ENCODE data around the gene AIF1L. TPM values are rescaled to one million over a fixed set of nuclear protein-coding genes. Genes with fewer than 3 reads are reported as not detected.

Gene AIF1L
- total RNA-seq, 1 donor from 2014 or later = 22.2 TPM

GRCh38 chr9:131072107-131072870 is 24.0 kb upstream of the AIF1L start:
- intact Hi-C loops (cut with DNase I) = no loop called here
- DNase-seq (ENCODE audit: missing footprints) (no peak), ATAC-seq (no peak)

DNA sequence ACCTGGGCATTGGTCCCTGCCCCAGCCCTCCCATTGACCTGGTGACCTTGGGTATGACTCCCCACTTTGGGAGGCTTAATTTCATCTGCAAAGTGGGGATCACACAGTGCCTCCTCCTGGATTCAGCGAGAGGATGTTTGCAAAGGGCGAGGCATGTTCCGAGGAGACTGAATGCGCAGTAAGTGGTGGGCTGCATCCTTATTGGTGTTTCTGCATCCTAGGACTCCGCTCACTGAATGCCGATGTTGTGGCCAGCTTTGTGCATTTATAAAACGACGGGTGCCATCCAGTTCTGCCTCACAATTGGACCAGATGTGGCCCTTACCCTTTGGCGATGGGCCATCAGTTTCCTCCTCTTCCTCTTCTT is 23.5 kb upstream of the AIF1L start:
- DNase-seq (ENCODE audit: missing footprints) = no peak
- intact Hi-C loops (cut with DNase I) = no loop called here
- no peak for ATAC-seq

GRCh38 chr9:131076347-131077195 is 19.8 kb upstream of the AIF1L start:
- DNase-seq (ENCODE audit: missing footprints) (no peak), ATAC-seq (no peak)
- intact Hi-C loops (cut with DNase I) = no loop called here

DNA sequence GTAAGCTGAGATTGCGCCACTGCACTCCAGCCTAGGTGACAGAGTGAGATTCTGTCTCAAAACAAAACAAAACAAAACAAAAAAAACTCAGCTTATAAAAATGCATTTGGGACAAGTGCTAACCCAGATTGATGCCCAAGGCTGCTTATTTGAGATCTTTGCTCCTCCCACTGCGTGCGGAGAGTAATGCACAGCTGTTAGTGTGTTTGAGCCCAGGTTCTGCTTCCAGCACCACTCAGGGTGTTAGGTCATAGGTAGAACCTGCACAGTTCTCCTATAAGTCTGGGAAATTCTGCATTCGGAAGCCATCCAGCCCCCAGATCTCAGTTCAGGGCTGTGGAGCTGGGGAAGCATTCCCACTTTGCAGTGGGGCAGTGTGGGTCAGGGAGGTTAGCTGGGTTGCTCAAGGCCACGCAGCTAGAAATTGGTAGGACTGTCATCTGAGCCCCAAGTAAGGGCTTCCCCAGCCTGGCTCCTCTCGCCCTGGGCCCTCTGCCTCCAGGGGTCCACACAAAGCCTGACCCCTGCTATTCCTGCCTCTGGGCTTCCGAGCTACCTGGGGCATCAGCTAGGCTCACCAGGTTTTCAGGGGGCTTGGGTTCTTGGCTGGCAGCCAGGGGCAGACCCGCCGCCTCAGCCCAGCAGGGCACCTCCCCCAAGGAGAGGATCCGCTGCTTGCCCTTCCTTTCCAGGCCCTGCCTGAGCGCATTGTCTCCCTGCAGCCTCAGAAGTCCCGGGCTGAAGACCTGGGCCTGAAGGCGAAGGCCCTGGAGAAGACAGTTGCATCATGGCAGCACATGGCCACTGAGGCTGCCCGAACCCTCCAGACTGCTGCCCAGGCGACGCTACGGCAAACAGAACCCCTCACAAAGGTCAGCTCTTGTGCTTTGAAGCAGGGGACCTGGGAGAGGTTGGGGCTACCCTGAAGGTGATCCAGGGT is 17.6 kb upstream of the AIF1L start:
- no peak for DNase-seq (ENCODE audit: missing footprints)
- intact Hi-C loops (cut with DNase I) = no loop called here
- no peak for ATAC-seq

GRCh38 chr9:131080589-131080988 is 15.7 kb upstream of the AIF1L start:
- intact Hi-C loops (cut with DNase I) = no loop called here
- DNase-seq (ENCODE audit: missing footprints) (no peak), ATAC-seq (no peak)

- intact Hi-C loops (cut with DNase I) = no loop called here
- ATAC-seq (no peak), DNase-seq (ENCODE audit: missing footprints) (no peak)
Measured at GRCh38 chr9:131081868-131082267, 14.5 kb upstream of the AIF1L start.

GRCh38 chr9:131082774-131083512 is 13.4 kb upstream of the AIF1L start:
- intact Hi-C loops (cut with DNase I) = no loop called here

GRCh38 chr9:131084661-131085369 is 11.5 kb upstream of the AIF1L start:
- intact Hi-C loops (cut with DNase I) = no loop called here
- no peak for ATAC-seq
- DNase-seq (ENCODE audit: missing footprints) = no peak

More at GRCh38 chr9:131082774-131083512, 13.4 kb upstream of the AIF1L start:
- ATAC-seq (no peak), DNase-seq (ENCODE audit: missing footprints) (no peak)

GRCh38 chr9:131085370-131086122 is 10.8 kb upstream of the AIF1L start:
- intact Hi-C loops (cut with DNase I) = no loop called here

DNA sequence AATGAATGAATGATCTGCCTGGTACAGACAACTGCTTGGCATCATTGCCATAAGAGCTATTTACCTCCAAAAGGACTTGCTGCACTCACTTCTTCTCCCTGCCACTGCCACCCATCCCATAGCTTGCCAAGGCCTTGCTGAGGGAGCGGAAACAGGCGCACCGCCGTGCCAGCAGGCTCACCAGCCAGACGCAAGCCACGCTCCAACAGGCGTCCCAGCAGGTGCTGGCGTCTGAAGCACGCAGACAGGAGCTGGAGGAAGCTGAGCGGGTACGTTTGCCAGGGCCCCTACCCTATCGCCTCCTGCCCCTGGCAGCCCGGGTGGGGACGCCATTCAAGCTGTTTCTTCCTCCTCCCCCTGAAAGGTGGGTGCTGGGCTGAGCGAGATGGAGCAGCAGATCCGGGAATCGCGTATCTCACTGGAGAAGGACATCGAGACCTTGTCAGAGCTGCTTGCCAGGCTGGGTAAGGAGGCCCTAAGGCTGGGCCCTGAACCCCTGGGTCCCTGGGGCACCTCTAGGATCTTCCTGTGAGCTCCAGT is 8.9 kb upstream of the AIF1L start:
- intact Hi-C loops (cut with DNase I) = no loop called here
- ATAC-seq (no peak), DNase-seq (ENCODE audit: missing footprints) (no peak)

More at GRCh38 chr9:131085370-131086122, 10.8 kb upstream of the AIF1L start:
- no peak for ATAC-seq
- DNase-seq (ENCODE audit: missing footprints) = no peak

- ATAC-seq (no peak), DNase-seq (ENCODE audit: missing footprints) (no peak)
- intact Hi-C loops (cut with DNase I) = no loop called here
Measured at GRCh38 chr9:131090025-131090787, 6.1 kb upstream of the AIF1L start.

- ATAC-seq = no peak
- DNase-seq (ENCODE audit: missing footprints) = no peak
- intact Hi-C loops (cut with DNase I) = no loop called here
Measured at GRCh38 chr9:131091352-131091992, 4.9 kb upstream of the AIF1L start.

GRCh38 chr9:131092030-131092429 is 4.3 kb upstream of the AIF1L start:
- ATAC-seq = no peak
- DNase-seq (ENCODE audit: missing footprints) = no peak
- intact Hi-C loops (cut with DNase I) = no loop called here

DNA sequence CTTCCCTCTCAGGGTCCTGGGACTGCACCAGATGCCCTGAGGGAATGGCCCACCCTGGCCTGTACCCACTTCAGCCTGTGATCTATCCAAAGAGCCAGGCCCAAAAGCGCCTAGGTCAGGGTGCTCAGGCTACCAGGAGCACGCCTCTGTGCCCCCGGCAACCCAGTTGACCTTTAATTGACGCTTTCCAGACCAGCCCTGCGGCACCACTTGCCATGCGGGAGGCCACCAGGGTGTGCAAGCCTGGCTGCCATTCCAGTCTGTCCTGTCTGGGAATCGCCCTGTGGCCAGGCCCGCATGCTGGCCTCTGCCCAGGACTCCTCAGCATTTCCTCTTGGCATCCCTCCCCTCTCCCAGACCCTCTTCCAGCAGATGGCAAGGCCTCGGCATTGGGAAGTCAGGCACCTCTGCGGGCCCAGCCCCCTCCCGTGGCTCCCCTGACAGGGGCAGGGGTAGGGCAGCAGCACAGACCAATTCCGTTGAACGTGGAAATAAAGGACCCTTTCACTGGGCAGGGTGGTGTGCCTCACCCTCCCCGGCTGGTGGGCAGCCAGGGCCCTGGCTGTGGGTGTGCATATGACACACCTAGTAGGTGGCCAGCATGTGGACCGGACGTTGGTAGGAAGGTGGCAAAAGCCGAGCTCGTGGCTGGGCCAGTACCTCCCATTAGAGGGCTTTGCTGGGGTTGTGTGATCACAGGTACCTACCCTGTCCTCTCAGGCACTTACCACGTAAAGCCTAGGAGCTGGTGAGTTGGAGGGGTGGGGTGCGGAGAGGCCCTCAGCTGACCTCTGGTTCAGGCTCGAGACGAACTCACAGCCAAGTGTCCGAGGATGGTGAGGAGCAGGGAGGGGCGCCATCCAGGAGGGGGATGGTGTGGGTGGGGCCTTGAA is 3.5 kb upstream of the AIF1L start:
- DNase-seq (ENCODE audit: missing footprints) (no peak), ATAC-seq (no peak)
- intact Hi-C loops (cut with DNase I) = no loop called here

GRCh38 chr9:131094015-131094414 is 2.3 kb upstream of the AIF1L start:
- no peak for DNase-seq (ENCODE audit: missing footprints)
- intact Hi-C loops (cut with DNase I) = no loop called here
- ATAC-seq = no peak

All from Right ventricle myocardium inferior (tissue), 1 donor.